CD8-positive, alpha-beta memory T cell (primary cell): Measurements from ENCODE around the gene PRKCZ. TPM values are rescaled to one million over a fixed set of nuclear protein-coding genes. Genes with fewer than 3 reads are reported as not detected.
A peak's percentile ranks its signal among the peaks of the same experiment; 100 is the strongest.

Experiments
- CTCF ChIA-PET: fragments of 350-600 bp; sonication (Branson Sonifier 250); formaldehyde crosslinking; loops from one replicate; lab custom pipeline; 2021; ENCODE audit warnings: antibody characterized with exemption; lab: Charles Lee
- POLR2A ChIA-PET: fragments of 350-600 bp; sonication (Branson Sonifier 250); formaldehyde crosslinking; loops from one replicate; lab custom pipeline; 2021; ENCODE audit warnings: antibody characterized with exemption; lab: Charles Lee
- DNase-seq, 5 donors: peaks; one replicate each; pipeline versions ENCODE4 v3.0.0 to v3.0.0-alpha.2; 2020 to 2022; ENCODE audit warnings: mixed read lengths in 1 of 5
- H3K27ac ChIP-seq: one replicate; pipeline ENCODE4 v1.7.0; 2013; ENCODE audit warnings: low read depth, mild to moderate bottlenecking, low read length, moderate library complexity
- H3K27me3 ChIP-seq: 2 replicates; pipeline ENCODE4 v1.7.0; 2013; ENCODE audit warnings: low read length, mild to moderate bottlenecking; ENCODE audit not compliant: insufficient read depth, poor library complexity, severe bottlenecking
- H3K36me3 ChIP-seq: 2 replicates; pipeline ENCODE4 v1.7.0; 2013; ENCODE audit warnings: mild to moderate bottlenecking, low read length, moderate library complexity; ENCODE audit not compliant: insufficient read depth
- H3K4me1 ChIP-seq: 2 replicates; pipeline ENCODE4 v1.7.0; 2013; ENCODE audit warnings: mild to moderate bottlenecking, low read length, moderate library complexity; ENCODE audit not compliant: insufficient read depth
- H3K4me3 ChIP-seq: 2 replicates; pipeline ENCODE4 v1.7.0; 2013; ENCODE audit warnings: mild to moderate bottlenecking, low read length
- H3K9me3 ChIP-seq: 2 replicates; pipeline ENCODE4 v1.7.0; 2013; ENCODE audit warnings: mild to moderate bottlenecking, low read length
- H3K27ac Mint-ChIP-seq, 8 donors: one replicate each; pipeline ENCODE4 v1.8.0; 2020 to 2021; ENCODE audit warnings: mixed read lengths in 8 of 8, mild to moderate bottlenecking in 6 of 8, inconsistent platforms in 3 of 8, moderate library complexity in 3 of 8
- H3K27me3 Mint-ChIP-seq, 2 donors: one replicate each; pipeline ENCODE4 v1.8.0; 2020 to 2021; ENCODE audit warnings: mixed read lengths in 2 of 2, mild to moderate bottlenecking in 1 of 2, moderate library complexity in 1 of 2
- H3K36me3 Mint-ChIP-seq, 3 donors: one replicate each; pipeline ENCODE4 v1.8.0; 2020 to 2021; ENCODE audit warnings: mixed read lengths in 3 of 3, inconsistent platforms in 1 of 3, mild to moderate bottlenecking in 1 of 3
- H3K4me1 Mint-ChIP-seq, 3 donors: one replicate each; pipeline ENCODE4 v1.8.0; 2020 to 2021; ENCODE audit warnings: mixed read lengths in 3 of 3, inconsistent platforms in 1 of 3, mild to moderate bottlenecking in 1 of 3
- H3K4me3 Mint-ChIP-seq, 7 donors: one replicate each; pipeline ENCODE4 v1.8.0; 2020 to 2021; ENCODE audit warnings: mixed read lengths in 7 of 7, mild to moderate bottlenecking in 6 of 7, moderate library complexity in 4 of 7, inconsistent platforms in 2 of 7
- H3K9me3 Mint-ChIP-seq, 5 donors: one replicate each; pipeline ENCODE4 v1.8.0; 2020 to 2022; ENCODE audit warnings: mixed read lengths in 5 of 5, mild to moderate bottlenecking in 3 of 5, moderate library complexity in 2 of 5, inconsistent platforms in 1 of 5
- polyA plus RNA-seq: library from polyadenylated mRNA; unstranded; fragments of 300-500 nt; fragmentation: Illumina TruSeq; gene quantifications from one replicate; pipeline ENCODE4 v1.2.3, GENCODE V29; 2021
- total RNA-seq, 2 experiments: library from RNA; stranded (reverse); gene quantifications; one replicate each; pipeline ENCODE4 v1.2.3, GENCODE V29; 2021

Gene PRKCZ
- total and polyA plus RNA-seq, 3 experiments from 2014 or later, result 13.8 to 17.4 (median 15.4) TPM

DNA sequence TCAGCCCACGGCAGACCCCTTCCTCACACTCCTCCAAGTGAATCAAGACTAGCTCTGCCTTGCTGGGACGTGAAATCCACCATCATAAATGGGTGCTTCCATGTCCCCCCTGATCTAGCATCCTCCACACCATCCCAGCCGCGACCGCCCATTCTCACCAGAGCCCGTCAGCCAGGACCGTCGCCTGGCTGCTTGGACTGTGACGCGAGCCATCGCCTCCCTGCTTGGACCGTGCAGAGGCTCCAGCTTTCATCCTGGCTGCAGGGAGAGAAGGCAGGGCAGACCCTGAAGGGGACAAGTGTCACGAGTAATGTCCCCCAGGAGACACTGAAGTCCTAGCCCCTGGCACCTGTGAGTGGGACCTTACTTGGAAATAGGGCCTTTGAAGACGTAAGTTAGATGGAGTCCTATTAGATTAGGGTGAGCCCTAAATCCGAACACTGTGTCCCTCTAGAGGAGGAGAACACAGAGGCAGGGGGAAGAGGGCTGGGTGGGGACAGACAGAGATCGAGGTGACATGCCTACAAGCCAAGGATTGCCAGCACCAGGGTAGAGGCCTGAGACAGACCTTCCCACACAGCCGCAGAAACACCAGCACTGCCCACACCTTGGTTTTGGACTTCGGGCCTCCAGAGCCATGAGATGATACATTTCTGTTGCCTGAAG lies 12.8 kb upstream of the PRKCZ start:
- ChIA-PET CTCF (no interaction called here), POLR2A (no interaction called here)
- Histone ChIP-seq H3K4me3 (no peak overlapping the region), H3K4me1 (no peaks in the 10 kb centered on the region), H3K36me3 (no peaks in the 10 kb centered on the region), H3K27me3 (no peaks in the 10 kb centered on the region), H3K9me3 (no peaks in the 10 kb centered on the region), H3K27ac (no peak overlapping the region)
- H3K4me3 Mint-ChIP-seq, result no peak overlapping the region
- no peaks in the 10 kb centered on the region for H3K9me3 Mint-ChIP-seq
- H3K27ac Mint-ChIP-seq, result no peak overlapping the region
- no peaks in the 10 kb centered on the region for H3K36me3 Mint-ChIP-seq
- peaks cover 3 to 4% of the 10 kb centered on the region in 2 donors for H3K27me3 Mint-ChIP-seq
- no peak for DNase-seq
- H3K4me1 Mint-ChIP-seq, result no peaks in the 10 kb centered on the region

DNA sequence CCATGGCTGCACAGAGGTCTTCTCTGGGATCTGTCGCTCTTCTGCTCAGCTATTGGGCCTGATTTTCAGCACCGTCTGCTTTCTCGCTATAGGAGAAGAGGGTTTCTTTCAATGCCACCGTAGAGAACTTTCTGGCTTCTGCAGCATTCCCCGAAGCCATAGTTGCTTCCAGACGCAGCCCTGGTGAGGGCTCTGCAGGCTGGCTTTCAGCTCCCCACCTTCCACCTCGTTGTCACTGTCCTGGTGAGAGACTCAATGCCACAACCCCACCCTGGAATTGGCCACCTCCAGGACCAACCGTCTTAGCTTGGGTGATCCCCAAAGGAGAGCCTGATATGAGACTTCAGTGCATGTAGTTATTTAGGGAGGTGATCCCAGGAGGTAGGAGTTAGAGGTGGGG lies 12.0 kb upstream of the PRKCZ start:
- H3K4me1 ChIP-seq, result no peaks in the 10 kb centered on the region
- H3K9me3 ChIP-seq, result no peaks in the 10 kb centered on the region
- ChIA-PET CTCF (no interaction called here), POLR2A (no interaction called here)
- DNase-seq, result no peak
- no peak overlapping the region for H3K27ac ChIP-seq
- no peak overlapping the region for H3K4me3 Mint-ChIP-seq
- H3K27me3 Mint-ChIP-seq, result peaks cover 1 to 3% of the 10 kb centered on the region in 2 donors
- H3K9me3 Mint-ChIP-seq, result no peaks in the 10 kb centered on the region
- no peak overlapping the region for H3K27ac Mint-ChIP-seq
- H3K36me3 Mint-ChIP-seq, result no peaks in the 10 kb centered on the region
- no peaks in the 10 kb centered on the region for H3K36me3 ChIP-seq
- H3K4me3 ChIP-seq, result no peak overlapping the region
- no peaks in the 10 kb centered on the region for H3K27me3 ChIP-seq
- no peaks in the 10 kb centered on the region for H3K4me1 Mint-ChIP-seq

DNA sequence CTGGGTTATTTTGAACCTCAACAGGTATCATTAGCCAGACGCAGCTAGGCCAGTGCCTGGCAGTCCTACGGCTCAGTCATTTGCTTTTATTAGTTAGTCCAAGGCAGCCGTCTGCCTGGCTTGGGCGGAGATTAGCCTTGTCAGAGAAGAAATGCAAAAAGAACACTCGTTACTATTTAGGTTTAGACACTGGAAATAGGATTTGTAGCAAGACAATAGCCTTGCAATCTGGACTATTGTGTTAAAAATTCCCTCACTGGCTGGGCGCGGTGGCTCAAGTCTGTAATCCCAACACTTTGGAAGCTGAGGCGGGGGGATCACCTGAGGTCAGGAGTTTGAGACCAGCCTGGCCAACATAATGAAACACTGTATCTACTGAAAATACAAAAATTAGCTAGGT lies 11.0 kb upstream of the PRKCZ start:
- no peak for DNase-seq

DNA sequence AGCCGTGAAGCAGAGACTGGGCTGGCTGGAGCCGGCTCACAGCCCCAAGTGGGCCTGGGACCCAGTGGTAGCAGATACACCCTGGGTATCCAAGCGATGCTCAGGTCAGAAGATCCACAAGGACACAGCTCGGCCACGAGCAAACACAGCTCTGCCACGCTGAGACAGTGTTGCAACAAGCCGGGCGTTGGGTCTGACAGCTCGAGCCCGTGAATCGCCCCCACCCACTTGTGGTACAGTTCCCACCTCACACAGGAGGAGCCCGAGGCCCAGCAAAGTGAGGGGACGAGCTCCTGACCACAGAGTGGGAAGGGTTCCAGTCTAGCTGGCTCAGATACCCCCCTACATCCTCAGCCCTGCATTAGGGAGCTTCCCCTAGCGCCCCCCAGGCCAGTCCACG lies 8.9 kb upstream of the PRKCZ start:
- no peak for DNase-seq
- H3K27ac Mint-ChIP-seq, result no peak overlapping the region
- Histone ChIP-seq H3K4me1 (peaks cover 8% of the 10 kb centered on the region), H3K36me3 (no peaks in the 10 kb centered on the region), H3K27me3 (no peaks in the 10 kb centered on the region), H3K27ac (no peak overlapping the region), H3K4me3 (no peak overlapping the region), H3K9me3 (no peaks in the 10 kb centered on the region)
- H3K36me3 Mint-ChIP-seq, result no peaks in the 10 kb centered on the region
- no peaks in the 10 kb centered on the region for H3K9me3 Mint-ChIP-seq
- ChIA-PET POLR2A (interaction anchor here (0.6 kb wide), 1 partner anchor 110 kb away, joined by 7 read pairs; no protein-coding TSS in a partner anchor), CTCF (no interaction called here)
- H3K4me3 Mint-ChIP-seq, result no peak overlapping the region
- peaks cover 9 to 17% (median 12%) of the 10 kb centered on the region in 3 donors for H3K4me1 Mint-ChIP-seq
- peaks cover 0 to 2% of the 10 kb centered on the region in 2 donors for H3K27me3 Mint-ChIP-seq

More for the DNA sequence above, 11.0 kb upstream of the PRKCZ start:
- no peaks in the 10 kb centered on the region for H3K36me3 ChIP-seq
- no peaks in the 10 kb centered on the region for H3K27me3 ChIP-seq
- POLR2A ChIA-PET, result no interaction called here
- H3K4me1 Mint-ChIP-seq, result peaks cover 4% of the 10 kb centered on the region in 3 donors
- CTCF ChIA-PET, result no interaction called here
- no peaks in the 10 kb centered on the region for H3K9me3 ChIP-seq
- H3K27ac Mint-ChIP-seq, result no peak overlapping the region
- H3K27ac ChIP-seq, result no peak overlapping the region
- H3K4me3 ChIP-seq, result no peak overlapping the region
- no peaks in the 10 kb centered on the region for H3K27me3 Mint-ChIP-seq
- H3K9me3 Mint-ChIP-seq, result no peaks in the 10 kb centered on the region
- no peak overlapping the region for H3K4me3 Mint-ChIP-seq
- H3K36me3 Mint-ChIP-seq, result no peaks in the 10 kb centered on the region
- no peaks in the 10 kb centered on the region for H3K4me1 ChIP-seq

DNA sequence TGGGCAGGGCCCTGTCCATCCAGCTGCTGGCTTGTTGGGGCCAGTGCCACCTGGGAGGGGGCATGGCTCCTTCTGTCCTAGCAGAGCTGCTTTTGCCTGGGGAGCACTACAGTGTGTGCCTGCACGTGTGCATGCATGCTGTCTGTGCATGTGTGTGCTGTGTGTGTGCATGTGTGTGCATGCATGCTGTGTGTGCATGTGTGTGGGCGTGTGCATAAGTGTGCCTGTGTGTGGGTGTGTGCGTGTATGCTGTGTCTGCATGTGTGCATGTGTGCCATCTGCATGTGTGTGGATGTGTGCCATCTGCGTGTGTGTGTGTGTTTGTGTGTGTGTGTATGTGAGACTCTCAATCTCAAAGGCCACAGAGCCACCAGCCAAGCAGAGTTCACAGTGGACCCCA lies 8.3 kb upstream of the PRKCZ start:
- Mint-ChIP-seq H3K9me3 (no peaks in the 10 kb centered on the region), H3K27ac (no peak overlapping the region), H3K4me1 (peaks cover 9 to 17% (median 12%) of the 10 kb centered on the region in 3 donors), H3K27me3 (peaks cover 0 to 2% of the 10 kb centered on the region in 2 donors), H3K36me3 (no peaks in the 10 kb centered on the region), H3K4me3 (no peak overlapping the region)
- ChIA-PET CTCF (no interaction called here), POLR2A (interaction anchor here (0.6 to 0.7 kb wide), 2 partner anchors 11 to 110 kb away, joined by 4 to 7 read pairs; no protein-coding TSS in a partner anchor)
- no peak for DNase-seq
- Histone ChIP-seq H3K36me3 (no peaks in the 10 kb centered on the region), H3K27ac (no peak overlapping the region), H3K9me3 (no peaks in the 10 kb centered on the region), H3K4me1 (peaks cover 8% of the 10 kb centered on the region), H3K27me3 (no peaks in the 10 kb centered on the region), H3K4me3 (no peak overlapping the region)

DNA sequence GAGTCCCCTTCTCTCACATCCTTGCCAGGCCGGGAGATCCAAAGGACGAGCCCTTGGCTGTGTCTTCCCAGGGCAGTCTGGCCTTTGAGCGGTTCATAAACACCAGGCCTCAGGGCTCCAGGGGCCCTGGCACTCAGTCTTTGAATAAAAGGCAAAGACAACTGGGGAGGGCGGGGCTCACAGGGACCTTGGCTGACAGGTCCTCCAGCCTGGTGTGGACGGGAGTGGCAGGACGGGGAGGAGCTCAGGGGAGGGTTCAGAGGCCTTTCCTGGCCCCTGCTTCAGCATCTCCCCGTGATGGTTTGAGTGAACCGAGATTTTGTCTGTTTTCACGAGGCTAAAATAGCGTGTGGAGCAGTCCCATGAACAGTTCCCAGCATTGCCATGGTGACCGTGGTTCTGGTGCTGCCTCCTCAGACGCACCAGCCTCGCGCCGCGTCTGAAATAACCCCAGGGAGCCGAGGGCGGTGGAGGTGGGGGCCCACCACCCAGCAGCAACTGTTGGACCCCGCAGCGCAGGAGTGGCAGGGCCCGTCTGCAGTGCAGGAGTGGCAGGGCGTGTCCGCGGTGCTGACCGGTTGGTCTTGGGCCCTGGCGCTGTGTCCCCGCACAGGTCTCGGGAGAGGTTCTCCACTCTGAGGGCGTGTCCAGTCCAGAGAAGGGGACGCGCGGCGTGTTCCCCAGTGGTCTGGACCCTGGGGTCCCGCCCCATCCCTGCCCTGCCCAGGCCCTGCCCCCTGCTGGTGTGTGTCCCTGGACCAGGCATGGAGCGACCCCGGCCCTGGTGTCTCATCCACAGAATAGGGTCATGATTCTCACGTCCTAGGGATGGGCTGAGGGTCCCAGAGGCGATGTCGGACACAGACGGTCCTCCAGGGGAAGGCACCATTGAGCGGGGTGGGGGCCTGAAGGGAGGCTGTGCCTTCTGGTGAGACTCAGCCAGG lies 7.1 kb upstream of the PRKCZ start:
- no peak overlapping the region for H3K27ac ChIP-seq
- CTCF ChIA-PET, result interaction anchor here (1.1 to 2.7 kb wide), 6 partner anchors 8 to 108 kb away, joined by 3 to 27 read pairs (median 6); no protein-coding TSS in a partner anchor
- H3K4me1 Mint-ChIP-seq, result peaks cover 9 to 17% (median 12%) of the 10 kb centered on the region in 3 donors
- H3K4me1 ChIP-seq, result peaks cover 8% of the 10 kb centered on the region
- no peaks in the 10 kb centered on the region for H3K27me3 ChIP-seq
- peak overlapping the region in 1 of 7 donors; percentile 40 for H3K4me3 Mint-ChIP-seq
- no peak overlapping the region for H3K4me3 ChIP-seq
- DNase-seq, result no peak
- no peak overlapping the region for H3K27ac Mint-ChIP-seq
- H3K36me3 Mint-ChIP-seq, result no peaks in the 10 kb centered on the region
- no peaks in the 10 kb centered on the region for H3K9me3 Mint-ChIP-seq
- H3K9me3 ChIP-seq, result no peaks in the 10 kb centered on the region
- POLR2A ChIA-PET, result interaction anchor here (0.7 kb wide), 1 partner anchor 10 kb away, joined by 4 read pairs; no protein-coding TSS in a partner anchor
- H3K27me3 Mint-ChIP-seq, result peaks cover 0 to 2% of the 10 kb centered on the region in 2 donors
- H3K36me3 ChIP-seq, result no peaks in the 10 kb centered on the region

DNA sequence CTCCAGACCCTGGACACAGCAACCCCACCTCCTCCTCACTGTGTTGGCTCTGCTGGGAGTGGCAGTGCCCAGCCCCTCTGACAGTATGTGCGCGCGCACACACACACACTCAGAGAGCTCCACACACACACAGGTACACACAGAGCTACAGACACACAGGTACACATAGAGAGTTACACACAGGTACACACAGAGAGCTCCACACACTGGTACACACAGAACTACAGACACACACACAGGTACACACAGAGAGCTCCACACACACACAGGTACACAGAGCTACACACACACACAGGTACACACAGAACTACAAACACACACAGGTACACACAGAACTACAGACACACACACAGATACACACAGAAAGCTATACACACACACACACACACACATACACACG lies 6.3 kb upstream of the PRKCZ start:
- peaks cover 8% of the 10 kb centered on the region for H3K4me1 ChIP-seq
- Mint-ChIP-seq H3K36me3 (no peaks in the 10 kb centered on the region), H3K4me3 (peak overlapping the region in 6 of 7 donors; percentile 20 to 61 (median 51)), H3K27ac (peak overlapping the region in 4 of 8 donors; percentile 7 to 61 (median 14)), H3K4me1 (peaks cover 9 to 18% (median 13%) of the 10 kb centered on the region in 3 donors), H3K9me3 (no peaks in the 10 kb centered on the region), H3K27me3 (peaks cover 4% of the 10 kb centered on the region in 2 donors)
- H3K27ac ChIP-seq, result no peak overlapping the region
- H3K27me3 ChIP-seq, result no peaks in the 10 kb centered on the region
- ChIA-PET CTCF (interaction anchor here (0.8 to 2.7 kb wide), 15 partner anchors 8 to 429 kb away, joined by 3 to 27 read pairs (median 4); partner anchors contain the start of gene TMEM52), POLR2A (no interaction called here)
- H3K9me3 ChIP-seq, result no peaks in the 10 kb centered on the region
- no peaks in the 10 kb centered on the region for H3K36me3 ChIP-seq
- no peak overlapping the region for H3K4me3 ChIP-seq
- no peak for DNase-seq
